ENCODE data around the gene MYO1D. TPM values are rescaled to one million over a fixed set of nuclear protein-coding genes. Genes with fewer than 3 reads are reported as not detected.

The MYO1D gene
- total RNA-seq, 4 donors from 2014 or later, result 70.5 to 92.3 (median 72.7) TPM

DNA sequence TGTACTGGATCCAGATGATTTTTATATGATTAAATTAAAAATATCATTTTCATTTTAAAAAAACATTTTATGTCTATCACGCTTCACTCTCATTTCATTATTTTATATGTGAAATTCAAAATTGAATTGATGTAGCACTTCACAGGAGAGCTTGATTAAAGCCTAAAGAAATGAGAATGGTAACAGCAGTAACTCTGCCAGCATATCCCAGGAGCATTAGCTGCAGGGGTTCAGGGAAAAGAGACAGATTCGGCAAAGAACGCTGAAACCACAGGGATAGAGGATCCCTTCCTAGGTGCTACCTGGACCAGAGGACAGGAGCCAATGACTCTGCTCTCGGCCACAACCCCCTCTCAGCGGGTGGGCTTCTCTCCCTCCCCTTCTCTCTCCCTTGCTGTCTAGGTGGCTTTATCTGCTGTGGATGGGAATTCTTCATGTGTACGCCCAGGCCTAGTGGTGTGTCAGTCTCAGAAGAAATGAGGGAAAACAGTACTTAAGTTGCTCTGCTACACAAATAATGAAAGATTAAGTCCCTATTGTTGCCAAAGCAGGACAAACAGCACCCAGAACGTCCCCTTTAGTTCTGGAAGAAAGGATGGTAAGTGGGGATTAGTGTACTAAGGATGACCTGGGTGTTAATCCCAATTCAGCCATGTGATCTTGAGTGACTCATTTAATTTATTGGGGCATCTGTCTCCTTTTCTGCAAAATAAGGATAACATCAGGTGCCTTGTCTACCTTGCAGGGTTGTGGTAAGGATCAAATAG is 266.9 kb downstream of the MYO1D start:
- Histone ChIP-seq H3K36me3 (no peaks in the 10 kb centered on the region), H3K9me3 (no peaks in the 10 kb centered on the region), H3K4me3 (no peak overlapping the region), H3K27me3 (no peaks in the 10 kb centered on the region), H3K4me1 (no peaks in the 10 kb centered on the region), H3K27ac (no peak overlapping the region)
- TF ChIP-seq EP300 (IDR thresholded peaks at IDR 0.05) (no peak), POLR2AphosphoS5 (IDR thresholded peaks at IDR 0.05) (no peak), POLR2A (IDR thresholded peaks at IDR 0.05) (no peak)
- TF ChIP-seq, protein P1, sequence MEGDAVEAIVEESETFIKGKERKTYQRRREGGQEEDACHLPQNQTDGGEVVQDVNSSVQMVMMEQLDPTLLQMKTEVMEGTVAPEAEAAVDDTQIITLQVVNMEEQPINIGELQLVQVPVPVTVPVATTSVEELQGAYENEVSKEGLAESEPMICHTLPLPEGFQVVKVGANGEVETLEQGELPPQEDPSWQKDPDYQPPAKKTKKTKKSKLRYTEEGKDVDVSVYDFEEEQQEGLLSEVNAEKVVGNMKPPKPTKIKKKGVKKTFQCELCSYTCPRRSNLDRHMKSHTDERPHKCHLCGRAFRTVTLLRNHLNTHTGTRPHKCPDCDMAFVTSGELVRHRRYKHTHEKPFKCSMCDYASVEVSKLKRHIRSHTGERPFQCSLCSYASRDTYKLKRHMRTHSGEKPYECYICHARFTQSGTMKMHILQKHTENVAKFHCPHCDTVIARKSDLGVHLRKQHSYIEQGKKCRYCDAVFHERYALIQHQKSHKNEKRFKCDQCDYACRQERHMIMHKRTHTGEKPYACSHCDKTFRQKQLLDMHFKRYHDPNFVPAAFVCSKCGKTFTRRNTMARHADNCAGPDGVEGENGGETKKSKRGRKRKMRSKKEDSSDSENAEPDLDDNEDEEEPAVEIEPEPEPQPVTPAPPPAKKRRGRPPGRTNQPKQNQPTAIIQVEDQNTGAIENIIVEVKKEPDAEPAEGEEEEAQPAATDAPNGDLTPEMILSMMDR (IDR thresholded peaks at IDR 0.05), result no peak
- DNase-seq (ENCODE audit: low spot score in 2 of 2), result no peak
- 93% methylated on average over 7 of the region's 7 CpGs for WGBS

DNA sequence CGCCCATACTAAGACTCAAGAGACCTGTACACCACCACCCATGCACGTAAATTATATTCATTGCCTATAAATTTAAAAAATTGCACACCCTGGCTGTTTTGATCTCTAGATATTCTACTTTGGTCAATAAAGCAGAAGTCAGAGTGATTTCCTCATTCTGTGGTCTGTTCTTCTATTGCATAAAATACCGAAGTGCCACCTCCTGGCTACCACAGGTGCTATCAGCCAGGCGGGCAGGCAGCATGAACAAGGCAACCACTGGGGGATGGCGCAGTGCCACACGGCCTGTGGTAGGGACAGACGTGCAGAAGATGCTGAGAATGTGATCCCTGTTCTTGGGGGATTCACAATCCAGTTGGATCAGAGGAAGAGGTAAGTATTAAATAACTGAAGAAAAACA is 267.8 kb downstream of the MYO1D start:
- no peak for DNase-seq (ENCODE audit: low spot score in 2 of 2)
- TF ChIP-seq POLR2AphosphoS5 (IDR thresholded peaks at IDR 0.05), result no peak
- no peak for TF ChIP-seq EP300 (IDR thresholded peaks at IDR 0.05)
- TF ChIP-seq POLR2A (IDR thresholded peaks at IDR 0.05), result no peak
- TF ChIP-seq, protein P1 (IDR thresholded peaks at IDR 0.05), result no peak
- Histone ChIP-seq H3K36me3 (no peaks in the 10 kb centered on the region), H3K27ac (no peak overlapping the region), H3K4me3 (no peak overlapping the region), H3K4me1 (no peaks in the 10 kb centered on the region), H3K27me3 (no peaks in the 10 kb centered on the region), H3K9me3 (no peaks in the 10 kb centered on the region)
- WGBS, result 57% methylated on average over 7 of the region's 7 CpGs

DNA sequence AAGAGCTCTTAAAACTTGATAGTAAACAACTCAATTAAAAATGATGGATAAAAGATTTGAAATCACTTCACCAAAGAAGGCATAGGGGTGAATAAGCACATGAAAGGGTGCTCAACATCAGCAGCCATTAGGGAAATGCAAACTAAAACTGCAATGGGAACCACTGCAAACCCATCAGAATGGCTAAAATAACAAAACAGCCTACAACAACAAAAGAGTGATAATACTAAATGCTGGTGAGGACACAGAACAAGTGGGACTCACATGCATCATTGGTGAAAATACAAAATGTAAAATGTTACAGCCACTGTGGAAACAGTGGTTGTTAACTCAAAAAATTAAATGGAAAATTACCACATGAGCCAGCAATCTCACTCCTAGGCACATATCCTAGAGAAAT is 268.7 kb downstream of the MYO1D start:
- Histone ChIP-seq H3K36me3 (no peaks in the 10 kb centered on the region), H3K27ac (no peak overlapping the region), H3K27me3 (no peaks in the 10 kb centered on the region), H3K9me3 (no peaks in the 10 kb centered on the region), H3K4me3 (no peak overlapping the region), H3K4me1 (no peaks in the 10 kb centered on the region)
- TF ChIP-seq POLR2AphosphoS5 (IDR thresholded peaks at IDR 0.05) (no peak), POLR2A (IDR thresholded peaks at IDR 0.05) (no peak), EP300 (IDR thresholded peaks at IDR 0.05) (no peak)
- TF ChIP-seq, protein P1 (IDR thresholded peaks at IDR 0.05), result no peak
- DNase-seq (ENCODE audit: low spot score in 2 of 2), result no peak

DNA sequence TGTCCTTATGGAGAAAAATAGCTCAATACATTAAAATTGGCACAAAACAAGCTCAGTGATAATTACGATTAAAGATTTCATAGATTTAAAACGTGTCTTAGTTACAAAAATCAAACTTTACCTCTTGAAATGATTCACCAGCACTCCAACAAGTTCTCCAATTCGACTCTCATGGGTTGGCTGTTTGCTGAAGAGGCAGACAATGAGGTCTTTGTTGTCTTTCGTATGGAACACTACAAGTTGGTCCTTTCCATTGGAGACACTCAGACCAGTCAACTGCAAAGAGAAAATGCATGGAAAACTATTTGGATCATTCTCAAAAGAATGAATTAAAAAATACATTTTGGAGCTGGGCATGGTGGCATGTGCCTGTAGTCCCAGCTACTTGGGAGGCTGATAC is 272.0 kb downstream of the MYO1D start:
- 82% methylated on average over 4 of the region's 4 CpGs for WGBS

DNA sequence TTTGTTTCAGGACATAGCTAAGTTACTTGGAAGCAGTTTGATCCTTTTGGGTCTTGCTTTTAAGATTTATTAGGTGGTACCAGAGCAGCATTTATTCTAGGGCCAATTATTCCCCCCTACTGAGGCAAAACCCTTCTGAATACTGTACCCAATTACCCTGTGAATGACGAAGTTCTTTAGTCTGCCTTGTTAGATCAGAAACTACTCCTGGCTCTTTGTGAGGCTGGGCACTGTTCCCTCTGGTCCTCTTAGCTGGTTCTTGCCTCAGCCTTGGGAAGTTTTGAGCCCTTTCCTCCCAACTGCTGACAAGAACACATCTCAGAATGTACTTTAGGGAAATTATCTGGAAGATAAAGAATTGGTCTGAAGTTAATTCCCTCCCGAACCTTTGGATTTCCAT is 274.5 kb downstream of the MYO1D start:
- WGBS, result 89% methylated on average over 2 of the region's 2 CpGs
- TF ChIP-seq POLR2A (IDR thresholded peaks at IDR 0.05) (no peak), POLR2AphosphoS5 (IDR thresholded peaks at IDR 0.05) (no peak), EP300 (IDR thresholded peaks at IDR 0.05) (no peak)
- TF ChIP-seq, protein P1 (IDR thresholded peaks at IDR 0.05), result no peak
- Histone ChIP-seq H3K9me3 (peaks cover 8% of the 10 kb centered on the region), H3K27ac (no peak overlapping the region), H3K4me3 (no peak overlapping the region), H3K4me1 (no peaks in the 10 kb centered on the region), H3K27me3 (no peaks in the 10 kb centered on the region), H3K36me3 (peaks cover 8% of the 10 kb centered on the region)
- DNase-seq (ENCODE audit: low spot score in 2 of 2), result no peak

More for the DNA sequence above, 272.0 kb downstream of the MYO1D start:
- Histone ChIP-seq H3K27ac (no peak overlapping the region), H3K4me3 (no peak overlapping the region), H3K27me3 (no peaks in the 10 kb centered on the region), H3K9me3 (peaks cover 8% of the 10 kb centered on the region), H3K4me1 (no peaks in the 10 kb centered on the region), H3K36me3 (peaks cover 8% of the 10 kb centered on the region)
- TF ChIP-seq POLR2A (IDR thresholded peaks at IDR 0.05) (no peak), EP300 (IDR thresholded peaks at IDR 0.05) (no peak)
- no peak for DNase-seq (ENCODE audit: low spot score in 2 of 2)

Data from suprapubic skin (tissue), 4 donors.